ENCODE data around the gene CEACAM19. TPM values are rescaled to one million over a fixed set of nuclear protein-coding genes. Genes with fewer than 3 reads are reported as not detected.
A peak's percentile ranks its signal among the peaks of the same experiment; 100 is the strongest.

CEACAM19 gene
- polyA plus RNA-seq, 2 of the 4 experiments (the other 2 are of a cell fraction), result 7.2 to 8.2 TPM

DNA sequence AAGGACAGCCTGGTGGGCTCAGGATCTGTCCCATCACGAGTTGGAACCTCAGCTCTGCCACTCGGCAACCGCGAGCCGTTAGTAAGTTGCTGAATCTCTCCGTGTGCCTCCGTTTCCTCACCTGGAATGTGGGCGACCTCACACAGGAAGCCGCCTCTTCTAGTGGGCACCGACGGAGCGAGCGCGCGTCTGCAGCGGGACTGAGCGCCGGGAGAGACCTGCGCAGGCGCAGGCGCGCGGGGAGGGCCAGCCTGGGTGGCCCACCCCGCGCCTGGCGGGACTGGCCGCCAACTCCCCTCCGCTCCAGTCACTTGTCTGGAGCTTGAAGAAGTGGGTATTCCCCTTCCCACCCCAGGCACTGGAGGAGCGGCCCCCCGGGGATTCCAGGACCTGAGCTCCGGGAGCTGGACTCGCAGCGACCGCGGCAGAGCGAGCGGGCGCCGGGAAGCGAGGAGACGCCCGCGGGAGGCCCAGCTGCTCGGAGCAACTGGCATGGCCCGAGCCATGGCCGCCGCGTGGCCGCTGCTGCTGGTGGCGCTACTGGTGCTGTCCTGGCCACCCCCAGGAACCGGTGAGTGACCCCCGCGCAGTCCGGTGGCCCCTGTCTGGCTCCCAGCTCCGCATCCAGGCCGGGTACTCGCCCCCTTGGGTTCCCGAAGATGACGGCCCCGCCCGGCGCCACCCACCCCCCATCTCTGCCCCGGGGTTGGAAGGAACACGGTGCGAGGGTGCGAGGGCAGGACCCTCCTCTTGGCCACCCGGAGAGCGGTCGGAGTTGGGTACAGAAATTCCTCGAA is 27.5 kb upstream of the CEACAM19 start, which contains the start of gene PVR:
Gene PVR, plus strand, starts transcription at position 306 of the 797 bp plus-strand sequence. Its CDS starts 187 bp downstream, at position 493.
- DNase-seq (ENCODE audit: low read depth in 1 of 2, low spot score in 1 of 2) (peak; percentile 91 to 98), ATAC-seq (peak; percentile 86 to 90), FAIRE-seq (peak; percentile 28)
- Histone ChIP-seq H3K4me1 (peaks cover 75% of the 10 kb centered on the region), H3K9me3 (no peaks in the 10 kb centered on the region), H3K27ac (peak within 1 kb of the TSS; percentile 91 to 97), H3K4me3 (peak within 1 kb of the TSS; percentile 61), H3K4me2 (peak within 1 kb of the TSS; percentile 87)
- ChIA-PET CTCF (interaction anchor here (0.6 to 6.1 kb wide), 17 partner anchors 9 to 127 kb away, joined by 3 to 40 read pairs (median 4); no protein-coding TSS in a partner anchor), POLR2A (interaction anchor here (0.6 to 2.0 kb wide), 14 partner anchors 9 to 144 kb away, joined by 3 to 21 read pairs (median 4); partner anchors contain the start of gene ZNF180)
- under 1% methylated on average over 48 of the region's 70 CpGs for WGBS (ENCODE audit: missing lambda C conversion rate)
- TF ChIP-seq NPAS2 (CRISPR knock-in tag; IDR thresholded peaks at IDR 0.05; ENCODE audit: borderline replicate concordance), result no peak
- TF ChIP-seq EHF (CRISPR knock-in tag; IDR thresholded peaks at IDR 0.05), result 0 out of 2 replicates have a peak, but pooled peaks have one; percentile 29
- TF ChIP-seq, protein P1, sequence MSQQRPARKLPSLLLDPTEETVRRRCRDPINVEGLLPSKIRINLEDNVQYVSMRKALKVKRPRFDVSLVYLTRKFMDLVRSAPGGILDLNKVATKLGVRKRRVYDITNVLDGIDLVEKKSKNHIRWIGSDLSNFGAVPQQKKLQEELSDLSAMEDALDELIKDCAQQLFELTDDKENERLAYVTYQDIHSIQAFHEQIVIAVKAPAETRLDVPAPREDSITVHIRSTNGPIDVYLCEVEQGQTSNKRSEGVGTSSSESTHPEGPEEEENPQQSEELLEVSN (IDR thresholded peaks at IDR 0.05; ENCODE audit: borderline replicate concordance, low read depth), result peak; percentile 79
- TF ChIP-seq HOXB5 (CRISPR knock-in tag; IDR thresholded peaks at IDR 0.05), result peak; percentile 59; the same call in 1 of the 2 replicates
- TF ChIP-seq RNF2 (IDR thresholded peaks at IDR 0.05; ENCODE audit: borderline replicate concordance, low read depth), result no peak
- no peak for TF ChIP-seq HEYL (CRISPR knock-in tag; IDR thresholded peaks at IDR 0.05)
- TF ChIP-seq PHF8 (IDR thresholded peaks at IDR 0.05; ENCODE audit: borderline replicate concordance, low read depth), result peak; percentile 56
- TF ChIP-seq JUNB (IDR thresholded peaks at IDR 0.05), result no peak
- TF ChIP-seq, protein P2, sequence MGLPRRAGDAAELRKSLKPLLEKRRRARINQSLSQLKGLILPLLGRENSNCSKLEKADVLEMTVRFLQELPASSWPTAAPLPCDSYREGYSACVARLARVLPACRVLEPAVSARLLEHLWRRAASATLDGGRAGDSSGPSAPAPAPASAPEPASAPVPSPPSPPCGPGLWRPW (IDR thresholded peaks at IDR 0.05), result no peak
- no peak for TF ChIP-seq ZNF302 (CRISPR knock-in tag; IDR thresholded peaks at IDR 0.05)
- TF ChIP-seq MYC (IDR thresholded peaks at IDR 0.05; ENCODE audit: borderline replicate concordance, low read length), result 0 out of 2 replicates have a peak, but pooled peaks have one; percentile 55
- TF ChIP-seq, protein P3, sequence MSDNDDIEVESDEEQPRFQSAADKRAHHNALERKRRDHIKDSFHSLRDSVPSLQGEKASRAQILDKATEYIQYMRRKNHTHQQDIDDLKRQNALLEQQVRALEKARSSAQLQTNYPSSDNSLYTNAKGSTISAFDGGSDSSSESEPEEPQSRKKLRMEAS (IDR thresholded peaks at IDR 0.05), result peak; percentile 75
- no peak for TF ChIP-seq CEBPB (IDR thresholded peaks at IDR 0.05)
- TF ChIP-seq HOXB13 (CRISPR knock-in tag; IDR thresholded peaks at IDR 0.05; ENCODE audit: low read depth), result no peak
- no peak for TF ChIP-seq EHMT2 (IDR thresholded peaks at IDR 0.05; ENCODE audit: low read depth)
- TF ChIP-seq, protein P4, sequence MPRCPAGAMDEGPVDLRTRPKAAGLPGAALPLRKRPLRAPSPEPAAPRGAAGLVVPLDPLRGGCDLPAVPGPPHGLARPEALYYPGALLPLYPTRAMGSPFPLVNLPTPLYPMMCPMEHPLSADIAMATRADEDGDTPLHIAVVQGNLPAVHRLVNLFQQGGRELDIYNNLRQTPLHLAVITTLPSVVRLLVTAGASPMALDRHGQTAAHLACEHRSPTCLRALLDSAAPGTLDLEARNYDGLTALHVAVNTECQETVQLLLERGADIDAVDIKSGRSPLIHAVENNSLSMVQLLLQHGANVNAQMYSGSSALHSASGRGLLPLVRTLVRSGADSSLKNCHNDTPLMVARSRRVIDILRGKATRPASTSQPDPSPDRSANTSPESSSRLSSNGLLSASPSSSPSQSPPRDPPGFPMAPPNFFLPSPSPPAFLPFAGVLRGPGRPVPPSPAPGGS (IDR thresholded peaks at IDR 0.05), result peak; percentile 66; the same call in 2 of the 3 replicates
- peak; percentile 77 to 94; a peak in 4 of 5 replicates for TF ChIP-seq JUN (IDR thresholded peaks at IDR 0.05)
- TF ChIP-seq ZC3H11A (IDR thresholded peaks at IDR 0.05), result no peak
- TF ChIP-seq, protein P5, sequence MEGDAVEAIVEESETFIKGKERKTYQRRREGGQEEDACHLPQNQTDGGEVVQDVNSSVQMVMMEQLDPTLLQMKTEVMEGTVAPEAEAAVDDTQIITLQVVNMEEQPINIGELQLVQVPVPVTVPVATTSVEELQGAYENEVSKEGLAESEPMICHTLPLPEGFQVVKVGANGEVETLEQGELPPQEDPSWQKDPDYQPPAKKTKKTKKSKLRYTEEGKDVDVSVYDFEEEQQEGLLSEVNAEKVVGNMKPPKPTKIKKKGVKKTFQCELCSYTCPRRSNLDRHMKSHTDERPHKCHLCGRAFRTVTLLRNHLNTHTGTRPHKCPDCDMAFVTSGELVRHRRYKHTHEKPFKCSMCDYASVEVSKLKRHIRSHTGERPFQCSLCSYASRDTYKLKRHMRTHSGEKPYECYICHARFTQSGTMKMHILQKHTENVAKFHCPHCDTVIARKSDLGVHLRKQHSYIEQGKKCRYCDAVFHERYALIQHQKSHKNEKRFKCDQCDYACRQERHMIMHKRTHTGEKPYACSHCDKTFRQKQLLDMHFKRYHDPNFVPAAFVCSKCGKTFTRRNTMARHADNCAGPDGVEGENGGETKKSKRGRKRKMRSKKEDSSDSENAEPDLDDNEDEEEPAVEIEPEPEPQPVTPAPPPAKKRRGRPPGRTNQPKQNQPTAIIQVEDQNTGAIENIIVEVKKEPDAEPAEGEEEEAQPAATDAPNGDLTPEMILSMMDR (IDR thresholded peaks at IDR 0.05), result no peak
- TF ChIP-seq POLR2A (IDR thresholded peaks at IDR 0.05; ENCODE audit: low read length), result peak; percentile 72
- TF ChIP-seq, protein P6, sequence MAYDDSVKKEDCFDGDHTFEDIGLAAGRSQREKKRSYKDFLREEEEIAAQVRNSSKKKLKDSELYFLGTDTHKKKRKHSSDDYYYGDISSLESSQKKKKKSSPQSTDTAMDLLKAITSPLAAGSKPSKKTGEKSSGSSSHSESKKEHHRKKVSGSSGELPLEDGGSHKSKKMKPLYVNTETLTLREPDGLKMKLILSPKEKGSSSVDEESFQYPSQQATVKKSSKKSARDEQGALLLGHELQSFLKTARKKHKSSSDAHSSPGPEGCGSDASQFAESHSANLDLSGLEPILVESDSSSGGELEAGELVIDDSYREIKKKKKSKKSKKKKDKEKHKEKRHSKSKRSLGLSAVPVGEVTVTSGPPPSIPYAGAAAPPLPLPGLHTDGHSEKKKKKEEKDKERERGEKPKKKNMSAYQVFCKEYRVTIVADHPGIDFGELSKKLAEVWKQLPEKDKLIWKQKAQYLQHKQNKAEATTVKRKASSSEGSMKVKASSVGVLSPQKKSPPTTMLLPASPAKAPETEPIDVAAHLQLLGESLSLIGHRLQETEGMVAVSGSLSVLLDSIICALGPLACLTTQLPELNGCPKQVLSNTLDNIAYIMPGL (CRISPR knock-in tag; IDR thresholded peaks at IDR 0.05; ENCODE audit: borderline replicate concordance), result peak; percentile 79
- TF ChIP-seq, protein P7, sequence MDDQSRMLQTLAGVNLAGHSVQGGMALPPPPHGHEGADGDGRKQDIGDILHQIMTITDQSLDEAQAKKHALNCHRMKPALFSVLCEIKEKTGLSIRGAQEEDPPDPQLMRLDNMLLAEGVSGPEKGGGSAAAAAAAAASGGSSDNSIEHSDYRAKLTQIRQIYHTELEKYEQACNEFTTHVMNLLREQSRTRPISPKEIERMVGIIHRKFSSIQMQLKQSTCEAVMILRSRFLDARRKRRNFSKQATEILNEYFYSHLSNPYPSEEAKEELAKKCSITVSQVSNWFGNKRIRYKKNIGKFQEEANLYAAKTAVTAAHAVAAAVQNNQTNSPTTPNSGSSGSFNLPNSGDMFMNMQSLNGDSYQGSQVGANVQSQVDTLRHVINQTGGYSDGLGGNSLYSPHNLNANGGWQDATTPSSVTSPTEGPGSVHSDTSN (IDR thresholded peaks at IDR 0.05), result peak; percentile 20; the same call in 1 of the 2 replicates
- TF ChIP-seq HOXA7 (CRISPR knock-in tag; IDR thresholded peaks at IDR 0.05), result no peak
- peak; percentile 47; the same call in 1 of the 2 replicates for TF ChIP-seq TP53 (CRISPR knock-in tag; IDR thresholded peaks at IDR 0.05)
- TF ChIP-seq HDAC2 (IDR thresholded peaks at IDR 0.05), result no peak
- no peak for TF ChIP-seq FOSL2 (IDR thresholded peaks at IDR 0.05)
- TF ChIP-seq FOSL2 (CRISPR knock-in tag; IDR thresholded peaks at IDR 0.05), result peak; percentile 3; the same call in 1 of the 2 replicates
- no peak for TF ChIP-seq ESRRA (IDR thresholded peaks at IDR 0.05; ENCODE audit: borderline replicate concordance, low read length)
- TF ChIP-seq RFX5 (IDR thresholded peaks at IDR 0.05), result no peak; the same call in 1 of the 2 replicates
- 0 out of 2 replicates have a peak, but pooled peaks have one; percentile 40 for TF ChIP-seq GATA3 (IDR thresholded peaks at IDR 0.05; ENCODE audit: borderline replicate concordance)
- no peak for TF ChIP-seq MAZ (IDR thresholded peaks at IDR 0.05; ENCODE audit: borderline replicate concordance, low read depth, low read length)
- no peak for TF ChIP-seq CBX2 (IDR thresholded peaks at IDR 0.05; ENCODE audit: borderline replicate concordance, low read depth)
- peak in 1 of 2 experiments; percentile 51; a peak in 1 of 5 replicates for TF ChIP-seq EP300 (IDR thresholded peaks at IDR 0.05)

Data from A549 (cell line).